Activated naive CD4-positive, alpha-beta T cell (primary cell): ENCODE measurements around the gene DNM1.
"Not testable (repeated sequence)": the region's sequence is repeated elsewhere in the genome, so short reads cannot be mapped to it uniquely, and the experiment has no call there.

Source experiments
- DNase-seq, 4 experiments: peaks; one replicate each; lab custom pipeline; 2025; lab: John Stamatoyannopoulos, UW

Gene DNM1

GRCh38 chr9:128224877-128225276, 21.7 kb downstream of the DNM1 start:
- no peak for DNase-seq

- no peak for DNase-seq
Measured at GRCh38 chr9:128225770-128226411, 22.7 kb downstream of the DNM1 start.

- no peak for DNase-seq
Measured at GRCh38 chr9:128226412-128226801, 23.2 kb downstream of the DNM1 start.

DNA sequence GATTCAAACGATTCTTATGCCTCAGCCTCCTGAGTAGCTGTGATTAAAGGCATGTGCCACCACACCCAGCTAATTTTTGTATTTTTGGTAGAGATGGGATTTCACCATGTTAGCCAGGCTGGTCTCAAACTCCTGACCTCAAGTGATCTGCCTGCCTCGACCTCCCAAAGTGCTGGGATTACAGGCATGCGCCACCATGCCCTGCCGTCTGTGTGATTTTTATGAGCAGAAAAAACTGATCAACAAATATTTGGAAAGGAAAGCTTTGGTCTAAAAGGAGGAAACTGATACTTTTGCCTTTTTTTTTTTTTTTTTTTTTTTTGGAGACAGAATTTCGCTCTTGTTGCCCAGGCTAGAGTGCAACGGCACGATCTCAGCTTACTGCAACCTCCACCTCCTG, 27.7 kb downstream of the DNM1 start:
- DNase-seq: not testable (repeated sequence)

DNA sequence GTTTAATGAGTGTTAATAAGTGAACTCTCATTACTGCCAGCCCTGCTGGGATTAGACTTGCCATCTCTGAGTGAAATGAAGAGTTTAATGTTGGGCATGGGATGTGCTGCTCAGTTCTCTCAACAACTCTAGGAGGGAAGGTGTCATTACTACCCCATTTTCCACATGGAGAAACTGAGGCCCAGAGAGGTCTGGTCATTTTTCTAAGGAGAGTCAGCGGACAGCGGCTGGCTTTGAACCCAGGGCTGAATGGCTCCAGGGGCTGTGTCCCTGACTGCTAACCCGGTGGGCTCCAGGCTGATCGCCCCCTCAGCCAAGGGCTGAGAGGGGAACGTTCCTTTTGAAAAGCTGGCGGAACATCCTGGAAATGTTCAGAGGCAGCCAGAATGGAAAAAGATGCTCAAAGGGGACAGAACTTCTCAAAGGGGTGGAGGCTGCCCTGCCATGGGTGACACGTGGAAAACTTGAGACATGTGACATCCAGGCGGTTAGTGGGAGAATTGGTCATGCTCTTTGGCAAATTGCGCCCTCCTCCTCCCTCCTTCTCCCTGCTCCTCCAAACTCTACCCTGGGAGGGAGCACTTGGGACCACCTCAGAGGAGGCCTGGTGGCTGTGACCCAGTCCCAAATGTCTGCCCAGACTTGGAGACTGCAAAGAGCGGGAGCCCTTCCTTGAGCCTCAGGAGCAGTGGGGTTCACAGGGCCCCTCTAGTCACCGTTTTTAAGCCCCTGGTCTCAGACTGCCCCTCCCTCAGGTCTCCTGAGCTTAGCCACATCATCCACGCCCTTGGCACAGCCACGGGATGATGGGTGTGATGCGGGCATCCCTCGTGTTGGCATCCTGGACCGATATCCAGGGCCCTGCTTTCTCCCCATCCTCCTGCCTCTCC, 28.7 kb downstream of the DNM1 start:
- DNase-seq: no peak

DNA sequence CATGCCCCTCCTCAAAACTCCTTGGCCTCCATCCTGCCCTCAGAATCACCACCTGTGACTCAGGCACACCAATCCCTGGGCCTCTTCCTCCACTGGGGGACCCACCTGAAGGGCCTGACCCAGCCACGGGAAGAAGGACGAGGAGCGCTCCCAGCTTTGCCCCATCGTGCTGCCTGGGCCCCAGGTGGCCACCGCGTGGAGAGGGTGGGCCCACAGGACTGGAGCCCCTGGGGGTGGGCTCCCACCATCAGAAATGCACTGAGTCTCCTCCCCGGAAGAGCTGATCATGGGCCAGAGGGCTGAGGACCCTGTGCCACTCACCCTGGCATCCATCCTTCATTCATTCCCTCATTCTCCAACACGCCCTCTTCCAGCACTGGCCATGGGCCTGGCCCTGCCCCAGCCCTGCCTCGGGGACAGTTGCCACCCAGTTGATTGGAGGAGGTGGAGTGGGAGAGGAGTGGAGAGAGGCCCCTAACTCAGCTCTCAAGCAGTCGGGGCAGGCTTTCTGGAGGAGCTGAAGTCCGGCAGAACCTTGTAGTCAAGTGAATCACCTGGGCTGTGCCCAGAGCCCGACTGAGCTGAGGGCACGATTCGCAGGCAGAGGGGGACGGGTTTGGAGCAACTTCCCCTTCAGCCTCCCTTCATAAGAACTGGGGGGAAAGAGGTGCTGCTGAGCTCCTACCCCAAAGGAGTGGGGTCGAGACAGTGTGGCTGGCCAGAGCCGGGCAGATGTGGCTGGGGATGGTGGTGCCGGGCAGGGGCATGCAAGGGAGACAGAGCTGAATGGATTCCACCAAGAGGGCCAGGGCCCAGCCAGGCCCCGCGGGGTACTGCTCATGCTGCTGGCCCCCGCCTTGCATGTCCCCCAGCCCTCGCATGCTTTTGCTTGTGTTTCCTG, 29.6 kb downstream of the DNM1 start:
- no peak for DNase-seq

GRCh38 chr9:128233817-128234406, 30.7 kb downstream of the DNM1 start:
- DNase-seq: no peak

DNA sequence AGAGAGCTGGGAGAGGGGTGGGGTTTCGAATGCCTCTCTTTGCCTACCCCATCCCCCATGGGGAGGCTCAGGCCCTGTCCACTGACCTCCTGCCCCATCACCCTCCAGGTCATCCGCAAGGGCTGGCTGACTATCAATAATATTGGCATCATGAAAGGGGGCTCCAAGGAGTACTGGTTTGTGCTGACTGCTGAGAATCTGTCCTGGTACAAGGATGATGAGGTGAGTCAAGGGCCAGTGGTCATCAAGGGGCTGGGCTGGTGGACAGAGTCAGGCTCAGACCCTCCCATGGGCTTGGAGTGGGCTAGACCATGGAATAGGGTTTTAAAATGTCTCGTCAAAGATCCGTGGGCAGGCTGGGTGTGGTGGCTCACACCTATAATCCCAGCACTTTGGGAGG, 38.9 kb downstream of the DNM1 start:
- no peak for DNase-seq

- DNase-seq: no peak
Measured at GRCh38 chr9:128242828-128243214, 39.6 kb downstream of the DNM1 start.

GRCh38 chr9:128243215-128244018, 40.2 kb downstream of the DNM1 start:
- DNase-seq: no peak

- DNase-seq: no peak
Measured at GRCh38 chr9:128244091-128244836, 41.1 kb downstream of the DNM1 start.

- no peak for DNase-seq
Measured at GRCh38 chr9:128244837-128245231, 41.7 kb downstream of the DNM1 start.

- no peak for DNase-seq
Measured at GRCh38 chr9:128245421-128246151, 42.4 kb downstream of the DNM1 start.

GRCh38 chr9:128246471-128246870, 43.3 kb downstream of the DNM1 start:
- DNase-seq: no peak

DNA sequence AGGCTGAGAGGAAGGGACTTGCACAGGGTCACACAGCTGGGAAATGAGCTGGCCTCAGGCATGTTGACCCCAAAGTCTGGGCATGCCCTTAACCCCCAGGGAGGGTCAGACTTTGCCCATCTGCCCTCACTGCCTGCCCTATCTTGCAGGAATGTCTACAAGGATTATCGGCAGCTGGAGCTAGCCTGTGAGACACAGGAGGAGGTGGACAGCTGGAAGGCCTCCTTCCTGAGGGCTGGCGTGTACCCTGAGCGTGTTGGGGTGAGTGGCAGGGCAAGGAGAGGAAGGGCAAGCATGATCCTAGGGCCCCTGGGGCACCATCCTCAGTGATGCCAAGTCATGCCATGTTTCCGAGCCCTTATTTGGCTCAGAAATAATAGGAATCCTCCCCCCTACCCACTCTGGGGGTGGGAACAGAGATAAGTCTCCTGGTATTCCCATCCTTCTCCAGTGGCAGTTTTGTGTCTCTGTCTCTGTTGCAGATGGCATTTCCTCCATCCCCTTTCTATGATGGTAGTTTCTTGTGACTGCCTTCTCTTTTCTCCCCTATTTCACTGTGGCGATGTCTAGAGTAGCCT, 44.1 kb downstream of the DNM1 start:
- no peak for DNase-seq

DNA sequence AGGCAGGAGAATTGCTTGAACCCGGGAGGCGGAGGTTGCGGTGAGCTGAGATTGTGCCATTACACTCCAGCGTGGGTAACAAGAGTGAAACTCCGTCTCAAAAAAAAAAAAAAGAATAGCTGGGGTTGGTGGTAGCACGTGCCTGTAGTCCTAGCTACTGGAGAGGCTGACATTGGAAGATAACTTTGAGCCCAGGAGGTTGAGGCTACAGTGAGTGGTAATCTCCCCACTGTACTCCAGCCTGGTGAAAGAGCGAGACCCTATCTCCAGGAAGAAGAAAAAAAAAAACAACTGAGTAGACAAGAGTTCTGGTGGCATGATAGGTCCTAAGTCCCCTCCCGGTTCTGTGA, 46.4 kb downstream of the DNM1 start:
- no peak for DNase-seq

- peak; percentile 96 to 99 (median 99) for DNase-seq
Measured at GRCh38 chr9:128249908-128250838, 47.0 kb downstream of the DNM1 start.
